Activated effector memory CD4-positive, alpha-beta T cell treated with anti-CD3 and anti-CD28 coated beads, Interleukin-2, amount 50 U/mL, for 16 hours (primary cell): ENCODE measurements around the gene WDR45.

Experiments
- DNase-seq: peaks from one replicate; pipeline ENCODE4 v3.0.0-alpha.2; 2020

The WDR45 gene

DNA sequence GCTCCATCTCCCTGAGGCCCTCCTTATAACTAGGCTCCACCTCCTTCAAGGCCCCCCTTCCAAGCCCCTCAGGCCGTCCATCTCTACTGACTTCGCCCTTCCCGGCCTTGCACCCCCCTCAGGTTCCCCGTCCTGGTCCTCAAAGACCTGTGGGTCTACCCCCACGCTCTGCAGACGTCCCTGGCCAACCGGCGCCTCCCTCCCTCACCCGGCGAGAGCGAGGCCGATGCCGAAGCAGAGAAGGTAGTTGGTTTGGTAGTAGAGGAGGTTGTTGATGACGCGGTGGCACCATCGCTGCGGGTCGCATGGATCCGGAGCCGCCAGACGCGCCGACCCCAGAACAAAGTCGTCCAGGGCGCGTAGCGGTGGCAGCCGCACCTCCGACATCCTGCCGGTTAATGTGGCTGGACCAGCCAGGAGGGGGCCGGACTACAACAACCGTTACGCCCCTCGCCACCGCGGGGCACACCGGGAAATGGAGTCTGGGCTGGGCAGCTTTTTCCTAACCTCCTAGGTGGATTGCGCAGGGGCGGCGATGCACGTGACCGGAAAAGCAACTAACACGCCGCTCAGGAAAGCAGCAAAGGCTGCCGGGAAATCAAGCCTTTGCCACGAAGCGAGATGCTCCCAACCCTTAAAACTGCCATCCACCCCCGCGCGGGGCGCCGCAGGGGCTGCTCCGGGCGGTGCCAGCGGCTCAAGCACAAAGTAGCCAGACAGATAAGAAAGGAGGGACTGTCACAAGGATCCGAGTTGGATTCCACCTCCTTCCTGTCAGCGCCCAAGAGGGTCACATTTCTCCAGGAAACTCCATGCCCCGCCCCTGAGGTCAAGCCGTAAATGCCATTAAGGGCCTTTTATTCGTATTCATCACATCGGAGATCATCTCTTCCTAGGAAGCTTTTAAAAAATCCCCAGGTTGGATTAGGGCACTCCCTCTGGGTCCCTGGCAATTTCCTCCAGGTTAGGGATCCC is 5.8 kb downstream of the WDR45 start, which contains the start of gene PRAF2:
Gene PRAF2 (minus strand): TSS at position 402 of the 975 bp plus-strand sequence. CDS start 15 bp downstream, at position 387.
- DNase-seq = peak; percentile 96

DNA sequence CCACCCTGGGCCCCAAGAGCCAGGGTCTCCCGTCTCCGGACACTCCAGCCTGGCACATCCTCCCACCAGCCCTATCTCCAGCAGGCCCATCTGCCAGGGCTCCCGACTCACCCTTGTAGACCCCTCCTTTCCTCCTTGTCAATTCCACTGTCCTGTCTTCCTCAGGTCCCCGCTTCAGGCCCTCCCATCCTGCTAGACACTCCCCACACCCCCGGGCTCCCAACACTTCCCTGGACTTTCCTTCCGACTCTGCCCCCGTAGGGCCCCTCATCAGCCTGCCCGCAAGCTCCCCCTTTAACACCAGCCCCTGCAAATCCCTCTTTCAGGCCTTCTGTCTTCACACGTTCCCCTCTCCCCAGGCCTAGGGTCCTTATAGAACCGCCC is 7.0 kb downstream of the WDR45 start:
- no peak for DNase-seq

DNA sequence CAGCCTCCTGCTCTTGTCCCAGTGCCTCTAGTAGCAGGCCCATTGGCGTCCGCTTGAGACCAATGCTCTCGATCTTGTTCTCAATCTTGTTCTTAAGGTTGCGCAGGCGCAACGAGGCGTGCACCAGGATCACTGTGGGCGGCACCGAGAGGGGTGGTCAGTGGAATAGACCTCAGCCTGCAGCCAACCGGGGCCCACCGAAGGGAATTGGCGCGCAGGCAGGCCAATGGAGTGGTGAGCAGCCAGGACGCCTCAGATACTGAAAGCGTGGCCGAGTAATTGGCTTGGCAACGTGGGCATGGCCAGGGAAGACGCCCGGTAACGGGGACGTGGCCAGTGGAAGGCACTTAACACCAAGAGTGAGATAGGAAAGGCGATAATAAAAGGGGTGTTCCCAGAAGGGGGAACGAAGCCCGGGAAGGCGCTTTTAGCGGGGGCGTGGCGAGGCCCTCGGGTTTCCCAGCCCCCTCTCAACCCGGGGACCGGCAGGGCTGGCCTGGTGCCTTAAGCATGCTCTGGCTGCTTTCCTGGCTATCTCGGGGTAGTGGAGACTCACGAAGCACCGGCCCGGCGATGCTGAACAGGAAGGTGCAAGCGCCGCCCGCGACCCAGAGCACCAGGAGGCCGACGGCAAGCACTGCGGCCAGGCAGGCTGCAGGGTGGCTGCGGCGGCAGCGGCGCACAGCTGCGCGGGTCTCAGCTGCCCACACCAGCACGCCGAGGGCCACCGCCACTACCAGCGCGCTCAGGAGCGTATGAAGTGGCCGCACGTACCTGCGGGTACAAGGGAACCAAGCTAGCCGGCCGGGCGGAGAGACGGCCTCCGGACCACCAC is 7.6 kb downstream of the WDR45 start:
- DNase-seq = no peak

DNA sequence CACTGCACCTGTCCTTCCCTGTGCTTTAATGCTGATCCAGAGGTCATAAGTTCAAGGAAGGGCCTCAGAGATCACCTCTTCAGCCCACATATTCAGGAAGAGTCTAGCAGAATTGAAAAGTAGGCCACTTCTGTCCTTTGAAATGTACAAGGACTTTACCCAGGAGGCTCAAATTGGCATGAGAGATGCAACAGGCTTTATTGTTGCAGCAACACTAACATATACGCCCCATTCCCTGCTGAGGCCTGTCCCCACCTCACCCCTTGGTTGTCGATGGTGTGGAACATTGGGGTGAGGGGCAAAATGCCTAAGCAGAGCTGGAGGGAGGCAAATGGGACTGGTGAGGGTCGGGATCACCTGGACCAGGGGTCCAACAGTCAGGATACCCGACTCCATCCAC is 8.7 kb downstream of the WDR45 start:
- DNase-seq = no peak

DNA sequence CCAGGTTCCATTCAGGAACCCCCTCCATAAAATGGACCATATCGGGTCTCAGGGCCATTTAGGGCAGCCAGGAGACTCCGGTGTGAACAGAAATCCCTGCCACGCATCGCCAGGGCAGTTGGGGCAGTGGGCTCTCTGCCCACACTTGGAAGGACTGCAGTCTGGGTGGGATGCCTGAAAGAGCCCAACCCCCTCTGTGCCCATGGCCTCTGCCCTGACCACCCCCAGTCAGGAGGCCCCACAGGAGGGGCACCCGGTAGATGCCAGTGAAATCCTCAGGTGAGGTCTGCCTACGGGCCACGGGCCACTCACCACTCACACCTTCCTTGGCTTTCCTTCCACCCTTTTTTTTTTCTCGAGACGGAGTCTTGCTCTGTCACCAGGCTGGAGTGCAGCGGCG is 10.6 kb downstream of the WDR45 start:
- DNase-seq = no peak

DNA sequence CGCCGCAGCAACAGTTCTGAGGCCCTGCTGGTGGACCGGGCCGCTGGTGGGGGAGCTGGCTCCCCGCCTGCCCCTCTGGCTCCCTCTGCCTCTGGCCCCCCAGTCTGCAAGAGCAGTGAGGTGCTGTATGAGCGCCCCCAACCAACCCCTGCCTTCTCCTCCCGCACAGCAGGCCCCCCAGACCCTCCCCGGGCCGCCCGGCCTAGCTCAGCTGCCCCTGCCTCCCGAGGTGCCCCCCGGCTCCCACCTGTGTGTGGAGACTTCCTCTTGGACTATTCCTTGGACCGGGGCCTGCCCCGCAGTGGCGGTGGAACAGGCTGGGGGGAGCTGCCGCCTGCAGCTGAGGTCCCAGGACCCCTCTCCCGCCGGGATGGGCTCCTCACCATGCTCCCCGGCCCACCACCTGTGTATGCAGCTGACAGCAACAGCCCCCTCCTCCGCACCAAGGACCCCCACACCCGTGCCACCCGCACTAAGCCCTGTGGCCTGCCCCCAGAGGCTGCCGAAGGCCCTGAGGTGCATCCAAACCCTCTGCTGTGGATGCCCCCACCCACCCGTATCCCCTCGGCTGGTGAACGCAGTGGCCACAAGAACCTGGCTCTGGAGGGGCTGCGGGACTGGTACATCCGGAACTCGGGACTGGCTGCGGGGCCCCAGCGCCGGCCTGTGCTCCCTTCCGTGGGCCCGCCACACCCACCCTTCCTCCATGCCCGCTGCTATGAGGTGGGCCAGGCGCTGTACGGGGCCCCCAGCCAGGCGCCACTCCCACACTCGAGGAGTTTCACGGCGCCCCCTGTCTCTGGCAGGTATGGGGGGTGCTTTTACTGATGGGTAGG is 12.2 kb downstream of the WDR45 start:
- DNase-seq = no peak

DNA sequence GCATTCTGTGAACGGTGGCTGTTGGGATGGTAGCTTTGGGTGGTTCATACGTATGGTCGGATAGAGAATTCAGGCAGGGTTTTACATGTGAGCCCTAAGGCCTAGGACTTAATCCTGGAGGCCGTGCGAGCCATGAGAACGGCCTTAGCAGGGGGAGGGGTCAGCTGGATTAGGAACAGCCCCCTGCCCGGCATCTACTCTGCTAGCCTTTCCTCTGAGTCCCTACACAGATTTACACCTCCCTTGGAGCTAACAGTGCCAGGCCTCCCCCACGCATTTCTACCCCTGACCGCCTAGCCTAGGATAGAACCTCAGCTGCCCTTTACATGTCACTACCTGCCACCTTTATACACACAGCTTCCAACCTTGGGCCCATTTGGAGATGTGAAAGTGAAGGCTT is 13.0 kb downstream of the WDR45 start:
- DNase-seq = no peak

DNA sequence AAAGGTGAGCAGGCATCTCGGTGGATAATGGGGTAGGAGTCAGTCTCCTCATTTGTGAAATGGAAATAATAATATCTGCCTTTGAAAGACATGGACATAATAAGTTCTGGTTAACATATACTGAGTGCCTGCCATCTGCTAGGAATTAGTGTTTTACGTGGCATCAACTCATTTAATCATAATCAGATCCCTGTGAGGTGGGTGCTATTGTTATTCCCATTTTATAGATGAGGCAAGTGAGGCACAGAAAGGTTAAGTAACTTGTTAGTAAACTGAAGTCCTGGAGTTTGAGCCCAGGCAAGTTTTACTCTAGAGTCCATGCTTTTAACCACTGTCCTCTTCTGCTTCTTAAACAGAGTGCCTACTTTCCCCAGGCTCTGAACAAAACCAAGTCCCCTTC is 13.4 kb downstream of the WDR45 start:
- DNase-seq = no peak

DNA sequence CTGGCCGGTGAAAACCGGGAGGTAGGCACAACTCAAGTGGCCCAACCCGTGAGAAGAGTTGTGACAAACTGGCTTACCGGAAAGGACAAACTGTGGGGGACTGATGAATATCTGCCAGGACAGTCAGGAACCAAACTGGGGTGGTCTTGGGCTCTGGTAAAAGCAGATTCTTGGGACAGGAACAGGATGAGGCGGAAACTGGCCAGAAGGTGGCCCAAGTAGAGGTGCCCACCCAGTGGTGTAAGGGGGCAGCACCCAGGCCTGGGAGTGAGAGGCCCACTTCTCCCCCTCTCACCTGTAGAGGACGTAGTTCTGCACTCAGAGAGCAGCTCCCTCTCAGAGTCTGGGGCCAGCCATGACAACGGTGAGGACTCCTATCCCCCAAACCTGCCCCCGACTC is 15.0 kb downstream of the WDR45 start:
- DNase-seq = no peak

DNA sequence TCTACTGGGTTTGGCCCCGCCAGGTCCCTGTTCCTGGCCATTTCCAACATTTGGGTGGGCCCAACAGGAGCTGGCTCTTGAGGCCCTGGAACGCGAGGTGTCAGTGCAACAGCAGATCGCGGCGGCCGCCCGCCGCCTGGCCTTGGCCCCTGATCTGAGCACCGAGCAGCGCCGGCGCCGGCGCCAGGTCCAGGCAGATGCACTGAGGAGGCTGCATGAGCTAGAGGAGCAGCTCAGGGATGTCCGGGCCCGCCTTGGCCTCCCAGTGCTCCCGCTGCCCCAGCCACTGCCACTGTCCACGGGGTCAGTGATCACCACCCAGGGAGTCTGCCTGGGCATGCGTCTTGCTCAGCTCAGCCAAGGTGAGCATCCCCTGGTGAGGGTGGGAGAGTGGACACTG is 15.4 kb downstream of the WDR45 start:
- DNase-seq = no peak

DNA sequence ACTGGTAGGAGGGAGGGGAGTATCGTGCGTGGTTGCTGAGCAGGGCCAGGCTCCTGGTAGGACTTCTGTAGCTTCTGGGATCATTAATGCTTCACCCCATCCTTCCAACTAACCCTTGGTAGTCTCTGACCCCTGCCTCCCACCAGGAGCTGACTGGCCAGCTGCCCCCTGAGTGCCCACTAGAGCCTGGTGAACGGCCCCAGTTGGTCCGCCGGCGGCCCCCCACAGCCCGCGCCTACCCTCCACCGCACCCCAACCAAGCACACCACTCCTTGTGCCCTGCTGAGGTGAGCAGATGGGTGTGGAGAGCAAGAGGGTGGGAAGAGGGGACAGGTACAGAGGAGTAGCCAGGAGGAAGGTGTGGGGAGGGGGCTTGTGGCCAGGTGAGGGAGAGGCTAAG is 16.0 kb downstream of the WDR45 start:
- DNase-seq = no peak

DNA sequence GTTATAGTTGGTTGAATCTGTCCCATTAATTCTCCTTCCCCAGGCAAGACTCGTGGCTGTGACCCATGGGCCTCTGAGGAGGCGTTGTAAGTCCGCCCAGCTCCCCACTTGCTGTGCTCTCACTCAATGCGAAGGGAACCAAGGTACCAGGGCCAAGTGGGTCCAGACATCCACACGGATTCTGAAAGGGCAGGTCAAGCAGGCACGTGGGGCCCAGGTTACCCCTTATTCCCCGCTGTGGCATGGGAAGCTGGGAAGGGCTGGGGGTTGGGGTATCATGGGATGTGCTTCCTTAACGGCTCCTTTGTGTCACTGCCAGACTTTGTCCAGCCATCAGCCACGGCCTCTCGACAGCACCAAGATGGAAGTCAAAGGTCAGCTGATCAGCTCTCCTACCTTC is 17.8 kb downstream of the WDR45 start:
- DNase-seq = no peak

DNA sequence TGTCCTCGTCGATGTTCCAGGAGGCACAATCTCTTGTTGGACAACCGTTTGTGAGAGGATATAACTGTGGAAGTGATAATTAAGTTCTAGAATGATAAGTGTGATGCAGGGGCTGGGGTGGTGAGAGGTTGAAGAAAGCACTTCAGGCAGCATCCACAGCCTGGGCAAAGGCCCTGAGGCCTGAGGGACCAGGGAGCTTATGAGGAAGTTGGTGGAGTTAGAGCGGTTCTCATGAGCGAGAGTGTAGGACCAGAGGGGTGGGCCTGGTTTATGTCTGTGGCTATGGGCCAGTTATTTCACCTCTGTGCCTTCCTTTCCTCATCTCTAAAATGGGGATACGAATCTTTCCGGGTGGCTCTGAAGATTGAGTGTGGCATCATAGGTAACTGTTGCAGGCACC is 18.2 kb downstream of the WDR45 start:
- DNase-seq = no peak

DNA sequence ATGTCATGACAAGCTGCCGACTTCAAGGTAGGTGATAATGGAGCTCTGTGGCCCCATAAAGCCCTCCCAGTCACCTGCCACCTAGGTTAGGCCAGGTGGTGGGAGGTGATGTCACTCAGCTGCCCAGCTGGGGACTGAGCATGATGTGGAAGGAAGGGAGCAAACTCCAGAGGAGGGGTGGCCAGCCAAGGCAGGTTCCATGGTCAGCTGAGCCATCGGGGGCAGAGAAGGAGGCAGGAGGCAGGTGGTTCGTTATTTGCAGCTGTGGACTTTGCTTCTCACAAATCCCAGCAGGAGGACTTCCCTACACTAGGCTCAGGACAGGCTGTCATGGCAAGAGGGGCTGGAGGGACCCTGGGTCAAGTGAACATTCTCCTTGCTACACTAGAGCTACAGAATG is 18.8 kb downstream of the WDR45 start:
- no peak for DNase-seq

DNA sequence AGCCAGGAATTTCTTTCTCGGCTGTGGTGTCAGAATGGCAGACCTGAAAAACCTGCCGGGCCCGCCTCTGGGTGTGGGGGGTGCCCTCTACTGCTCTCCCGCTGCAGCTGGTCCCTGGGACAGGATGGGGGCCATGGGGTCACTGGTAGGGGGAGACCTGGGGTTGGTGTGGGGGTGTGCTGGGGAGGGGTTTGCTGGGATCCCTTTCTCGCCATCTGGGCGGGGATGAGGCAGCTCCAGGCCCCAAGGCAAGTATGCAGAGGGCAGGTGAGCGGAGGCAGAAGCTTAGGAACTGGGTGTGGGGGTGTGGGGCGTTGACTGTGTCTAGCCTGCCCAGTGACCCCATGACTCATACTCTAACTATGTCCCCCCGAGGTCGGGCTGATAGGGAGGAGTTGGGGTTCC is 20.0 kb downstream of the WDR45 start:
- no peak for DNase-seq

DNA sequence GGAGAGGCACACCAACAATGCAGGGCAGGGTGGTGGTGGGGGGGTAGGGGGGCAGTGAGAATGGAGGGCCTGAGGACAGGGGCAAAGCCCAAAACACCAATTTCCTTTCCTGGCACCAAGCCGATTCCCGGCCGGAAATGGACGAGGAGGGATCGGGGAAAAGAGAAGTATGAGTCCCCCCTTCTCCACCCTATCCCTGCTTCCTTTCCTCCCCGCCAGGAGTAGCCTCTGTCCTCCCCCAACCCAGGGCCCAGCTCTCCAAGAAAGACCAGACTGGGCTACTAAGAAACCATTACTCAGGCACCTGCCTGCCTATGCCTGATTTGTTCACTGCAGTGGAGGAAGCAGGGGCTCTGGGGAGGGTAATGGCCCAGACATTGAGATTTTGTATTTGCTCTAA is 20.5 kb downstream of the WDR45 start:
- DNase-seq = no peak

DNA sequence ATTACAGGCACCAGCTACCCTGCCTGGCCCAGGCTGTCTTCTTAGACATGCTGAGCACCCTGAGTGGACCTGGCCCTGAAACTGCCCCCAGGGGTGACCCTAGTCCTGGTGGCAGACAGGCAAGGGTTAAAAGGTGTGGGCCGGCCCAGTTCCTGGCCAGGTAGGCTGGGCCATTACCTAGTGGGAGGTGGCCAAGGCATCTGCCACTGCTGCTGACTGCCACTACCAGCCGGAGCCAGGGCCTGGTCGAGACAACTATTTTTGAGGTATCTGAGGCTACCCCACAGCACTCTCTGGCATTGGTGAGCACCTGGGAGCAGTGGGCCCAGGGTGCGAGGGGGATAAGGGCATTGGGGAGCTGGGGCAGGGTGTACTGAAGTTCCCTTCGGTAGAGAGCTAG is 20.9 kb downstream of the WDR45 start, which contains the start of gene CCDC120:
Gene CCDC120 (plus strand): TSS at position 206 of the 400 bp plus-strand sequence. CDS start 3,043 bp downstream, outside the sequence.
- DNase-seq = no peak

DNA sequence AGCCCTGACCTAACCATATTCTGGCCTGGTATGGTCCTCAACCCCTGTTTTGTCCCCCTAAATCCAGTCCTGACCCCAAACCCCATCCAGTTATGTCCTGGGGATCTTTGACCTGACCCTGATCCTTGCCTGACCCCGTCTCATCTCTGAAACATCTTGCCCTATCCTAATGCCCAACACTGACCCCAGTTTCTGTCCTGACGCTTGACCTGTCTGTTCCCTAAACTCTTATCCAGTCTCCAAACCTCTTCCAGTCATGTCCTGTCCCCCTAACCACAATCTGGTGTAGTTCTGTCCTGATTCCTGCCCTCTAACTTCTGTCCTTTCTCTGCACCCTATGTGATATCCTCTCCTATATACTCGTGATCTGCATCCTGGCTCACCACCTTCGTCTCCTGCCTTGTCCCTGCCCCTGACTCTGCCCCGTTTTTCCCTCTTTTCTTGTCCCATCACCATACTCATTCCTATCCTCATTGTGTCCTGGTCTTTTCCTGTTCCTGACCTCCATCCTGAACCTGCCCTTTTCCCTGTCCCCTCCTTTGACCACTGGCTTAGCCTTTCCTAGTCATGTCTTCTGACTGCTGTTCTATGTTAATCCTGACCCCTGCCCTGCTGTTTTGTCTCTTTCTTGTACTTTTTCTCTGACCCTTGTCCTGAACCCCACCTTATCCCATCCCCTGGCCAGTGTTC is 25.5 kb downstream of the WDR45 start:
- DNase-seq = no peak

DNA sequence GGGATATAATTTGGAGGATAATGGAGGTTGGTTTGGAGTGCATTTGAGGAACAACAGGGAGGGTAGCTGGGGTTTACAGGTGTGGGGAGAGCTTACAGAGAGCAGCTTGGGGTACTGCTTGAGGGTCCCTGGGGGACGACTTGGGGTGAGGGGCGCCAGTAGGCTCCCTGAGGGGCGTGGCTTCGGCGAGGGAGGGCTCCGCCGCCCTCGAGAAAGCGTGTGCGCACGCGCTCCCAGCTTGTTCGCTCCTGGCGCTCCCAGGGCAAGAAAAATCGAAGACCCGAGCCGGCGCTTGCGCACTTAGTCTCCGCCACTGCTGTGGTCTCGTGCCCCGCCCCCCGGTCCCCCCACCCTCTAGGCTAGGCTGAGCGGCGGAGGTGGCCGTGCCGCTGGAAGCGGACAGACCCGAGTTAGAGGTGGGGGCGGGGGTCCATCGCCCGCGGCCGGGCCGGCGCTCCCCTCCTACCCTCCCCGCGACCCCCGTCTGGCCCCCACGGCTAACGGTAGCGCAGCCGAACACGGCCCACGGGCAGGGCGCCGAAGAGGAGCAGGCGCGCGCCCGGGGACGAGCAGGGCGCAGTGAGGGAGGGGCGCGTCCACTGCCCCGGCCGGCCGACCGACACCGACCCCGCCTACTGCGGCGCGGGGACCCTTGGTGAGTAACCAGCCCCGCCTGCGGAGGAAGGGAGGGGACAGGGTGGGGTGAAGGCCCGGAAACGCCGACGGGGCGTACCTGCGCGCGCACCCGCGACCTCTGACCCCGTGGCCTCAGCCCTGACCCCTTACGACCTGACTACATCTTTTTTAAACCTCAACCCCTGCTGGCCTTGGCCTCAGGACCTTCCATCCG is 26.2 kb downstream of the WDR45 start:
- DNase-seq = peak; percentile 84

DNA sequence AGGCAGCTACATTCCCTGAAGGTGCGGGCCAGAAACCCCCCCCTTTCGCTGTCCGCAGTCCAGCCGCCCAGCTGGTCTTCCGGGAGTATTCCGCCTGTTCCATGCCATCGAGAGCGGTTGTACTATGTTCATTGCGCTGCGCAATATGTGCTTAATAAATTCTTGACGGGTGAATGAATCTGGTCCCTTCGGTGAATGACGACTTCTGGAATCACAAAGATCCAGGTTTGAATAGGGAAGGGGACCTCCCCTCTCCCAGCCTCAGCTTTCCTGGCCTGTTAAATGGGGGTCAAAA is 35.8 kb downstream of the WDR45 start:
- DNase-seq = no peak

DNA sequence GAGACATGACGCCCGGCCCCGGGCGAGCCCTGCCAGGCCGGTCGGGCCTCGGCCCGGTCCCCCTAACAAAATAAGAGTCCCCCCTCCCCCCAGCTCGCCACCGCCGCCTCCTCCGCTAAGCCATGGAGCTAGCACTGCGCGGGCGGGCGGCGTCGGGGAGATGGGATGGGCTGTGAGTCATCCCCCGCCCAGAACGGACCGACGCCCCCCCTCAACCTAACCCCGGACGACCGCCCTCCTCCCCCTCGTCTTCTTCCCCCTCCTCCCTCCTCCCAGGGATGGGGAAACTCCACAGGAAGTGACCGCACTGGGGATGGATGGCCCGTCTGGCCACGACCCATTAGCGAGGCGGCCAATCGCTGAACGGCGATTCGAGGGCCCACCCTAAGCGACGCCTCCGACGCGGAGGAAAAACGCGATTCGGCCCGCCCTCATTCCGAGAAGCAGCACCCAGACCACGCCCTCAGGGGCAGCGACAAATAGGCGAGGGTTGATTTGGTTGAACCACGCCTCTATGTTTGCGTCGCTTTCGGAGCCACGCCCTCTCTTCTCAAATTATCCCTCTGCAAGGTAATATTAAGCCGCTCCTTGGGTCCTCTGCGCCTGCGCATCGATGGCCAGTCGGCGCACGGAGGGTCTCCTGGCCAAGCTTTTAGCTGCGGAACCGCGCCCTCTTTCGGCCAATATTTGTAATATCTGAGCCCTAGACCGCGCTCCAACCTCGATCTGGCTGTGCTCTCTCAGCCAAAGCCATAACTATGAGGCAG is 36.3 kb downstream of the WDR45 start, which contains the start of gene TFE3:
Gene TFE3 (minus strand): TSS at position 138 of the 767 bp plus-strand sequence. CDS start 131 bp downstream, at position 7.
- DNase-seq = peak; percentile 98
